Loucy (cell line): ENCODE results near the gene METTL15.

Experiments used
- H2AFZ ChIP-seq: fragments of 200-600 bp; sonication (generic); 2 replicates; pipeline ENCODE4 v1.6.0; 2016; ENCODE audit warnings: antibody characterized with exemption, mild to moderate bottlenecking, low read length, moderate library complexity
- H3F3A ChIP-seq: fragments of 200-600 bp; 2 replicates; pipeline ENCODE4 v1.6.0; 2016; ENCODE audit warnings: antibody characterized with exemption, low read depth, mild to moderate bottlenecking
- H3K27me3 ChIP-seq: fragments of 200-600 bp; sonication (generic); 2 replicates; pipeline ENCODE4 v1.6.1; 2014; ENCODE audit warnings: low read length, mild to moderate bottlenecking; ENCODE audit not compliant: insufficient read depth, poor library complexity, severe bottlenecking
- H3K36me3 ChIP-seq: fragments of 200-600 bp; sonication (generic); 2 replicates; pipeline ENCODE4 v1.6.1; 2016; ENCODE audit warnings: low read length; ENCODE audit not compliant: insufficient read depth
- H3K4me1 ChIP-seq: fragments of 200-600 bp; sonication (generic); 2 replicates; pipeline ENCODE4 v1.5.1; 2014; ENCODE audit warnings: low read length, mild to moderate bottlenecking; ENCODE audit not compliant: insufficient read depth, poor library complexity, severe bottlenecking
- H3K4me2 ChIP-seq: fragments of 200-600 bp; sonication (generic); 2 replicates; pipeline ENCODE4 v1.6.0; 2014; ENCODE audit warnings: antibody characterized with exemption, low read length, low read depth, mild to moderate bottlenecking; ENCODE audit not compliant: poor library complexity, severe bottlenecking
- H3K4me3 ChIP-seq: fragments of 200-600 bp; sonication (generic); 2 replicates; pipeline ENCODE4 v1.5.1; 2014; ENCODE audit warnings: low read length, mild to moderate bottlenecking, mixed read lengths; ENCODE audit not compliant: poor library complexity, severe bottlenecking
- H3K79me2 ChIP-seq: fragments of 200-600 bp; sonication (generic); 2 replicates; pipeline ENCODE4 v1.6.1; 2014; ENCODE audit warnings: low read length; ENCODE audit not compliant: insufficient read depth
- H3K9ac ChIP-seq: fragments of 200-600 bp; sonication (generic); 2 replicates; pipeline ENCODE4 v1.6.0; 2014; ENCODE audit warnings: mild to moderate bottlenecking, low read depth, low read length, moderate library complexity; ENCODE audit not compliant: poor library complexity, severe bottlenecking
- H3K9me2 ChIP-seq: fragments of 200-600 bp; sonication (generic); replicated peaks from 2 replicates; pipeline ENCODE4 v1.6.1; 2016; ENCODE audit warnings: low read depth, low read length, mixed read lengths
- H3K9me3 ChIP-seq: fragments of 200-600 bp; sonication (generic); 2 replicates; pipeline ENCODE4 v1.6.1; 2014; ENCODE audit warnings: mild to moderate bottlenecking, antibody characterized with exemption, low read length, low read depth; ENCODE audit not compliant: insufficient read depth
- H4K20me1 ChIP-seq: fragments of 200-600 bp; sonication (generic); 2 replicates; pipeline ENCODE4 v1.6.0; 2014; ENCODE audit warnings: antibody characterized with exemption, low read length, mild to moderate bottlenecking; ENCODE audit not compliant: insufficient read depth, poor library complexity, severe bottlenecking
- CTCF ChIP-seq: fragments of 200-600 bp; sonication (generic); conservative IDR thresholded peaks from 2 replicates; pipeline ENCODE4 v1.5.1; 2014; ENCODE audit warnings: mild to moderate bottlenecking, antibody characterized with exemption, low read length
- EZH2phosphoT487 ChIP-seq: fragments of 200-600 bp; IDR thresholded peaks from 2 replicates; pipeline ENCODE4 v1.6.1; 2018; ENCODE audit warnings: antibody characterized with exemption, mild to moderate bottlenecking, moderate library complexity, borderline replicate concordance

Gene METTL15

GRCh38 chr11:28257761-28258160 is 149.6 kb downstream of the METTL15 start:
- H3K36me3 ChIP-seq = no peaks in the 10 kb centered on the region; the same call in 1 of the 2 replicates
- no peaks in the 10 kb centered on the region for H3K79me2 ChIP-seq

DNA sequence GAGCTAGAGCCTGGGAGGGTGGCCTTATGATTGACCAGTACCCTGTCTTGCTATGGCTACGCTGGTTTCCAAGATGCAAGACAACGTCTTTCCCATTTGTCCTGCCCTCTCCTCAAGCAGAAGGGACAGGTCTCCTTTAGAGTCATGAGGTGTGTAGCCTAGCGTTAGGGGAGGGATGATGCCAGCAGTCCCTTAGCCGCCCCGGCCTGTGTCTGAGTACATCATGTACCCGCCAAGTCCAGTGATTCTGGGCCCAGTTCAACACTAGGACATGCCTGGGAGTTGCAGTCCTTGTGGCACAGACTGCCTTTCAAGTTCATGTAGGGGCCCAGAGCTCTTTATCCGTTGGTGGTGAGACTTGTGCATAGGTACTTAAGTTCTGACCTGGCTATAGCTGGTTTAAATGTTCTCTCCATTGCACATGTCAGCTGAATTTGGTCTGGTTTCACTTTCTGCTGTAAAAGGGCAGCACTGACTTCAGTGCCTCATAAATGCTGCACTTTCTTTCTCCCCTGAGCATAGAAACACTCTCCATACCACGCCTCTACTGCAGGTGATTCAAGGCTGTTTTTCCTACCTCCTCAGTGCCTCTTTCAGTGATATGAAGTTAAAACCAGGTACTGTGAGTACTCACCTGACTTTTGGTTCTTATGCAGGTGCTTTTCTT is 151.1 kb downstream of the METTL15 start:
- Histone ChIP-seq H4K20me1 (no peaks in the 10 kb centered on the region), H3K9me2 (no peaks in the 10 kb centered on the region), H3K9me3 (no peaks in the 10 kb centered on the region), H3K27me3 (no peaks in the 10 kb centered on the region), H3K36me3 (no peaks in the 10 kb centered on the region; the same call in 1 of the 2 replicates), H2AFZ (no peak overlapping the region), H3K9ac (no peak overlapping the region), H3K79me2 (no peaks in the 10 kb centered on the region), H3K4me3 (no peak overlapping the region), H3F3A (no peaks in the 10 kb centered on the region), H3K4me1 (no peaks in the 10 kb centered on the region), H3K4me2 (no peak overlapping the region)
- no peak for TF ChIP-seq CTCF
- no peak for TF ChIP-seq EZH2phosphoT487

More at GRCh38 chr11:28257761-28258160, 149.6 kb downstream of the METTL15 start:
- H3K9ac ChIP-seq = no peak overlapping the region
- no peak overlapping the region for H3K4me2 ChIP-seq
- no peaks in the 10 kb centered on the region for H3K9me3 ChIP-seq
- no peaks in the 10 kb centered on the region for H3F3A ChIP-seq
- no peaks in the 10 kb centered on the region for H3K4me1 ChIP-seq
- no peaks in the 10 kb centered on the region for H4K20me1 ChIP-seq
- no peak overlapping the region for H3K4me3 ChIP-seq
- TF ChIP-seq CTCF (no peak), EZH2phosphoT487 (no peak)
- H3K9me2 ChIP-seq = no peaks in the 10 kb centered on the region
- H3K27me3 ChIP-seq = no peaks in the 10 kb centered on the region
- H2AFZ ChIP-seq = no peak overlapping the region

DNA sequence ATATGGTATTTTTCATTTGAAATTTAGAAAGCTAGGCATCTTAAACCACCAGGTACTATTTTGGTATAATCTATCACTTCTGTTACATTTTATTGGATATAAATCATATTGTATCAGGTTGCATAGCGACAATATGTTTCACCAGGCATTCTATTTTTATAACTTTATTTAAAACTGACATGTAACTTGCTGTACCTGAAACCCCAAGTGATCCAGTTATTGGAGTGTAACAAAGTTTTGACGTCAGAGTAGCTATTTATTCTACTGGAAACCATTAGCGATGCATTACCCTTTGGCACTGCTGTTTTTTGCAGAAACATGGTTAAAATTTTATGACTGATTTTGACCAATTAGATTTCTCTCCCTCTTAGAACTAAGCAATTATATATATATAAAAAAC is 160.7 kb downstream of the METTL15 start:
- no peak overlapping the region for H3K4me3 ChIP-seq
- H3K9me3 ChIP-seq = no peaks in the 10 kb centered on the region
- no peaks in the 10 kb centered on the region for H3K79me2 ChIP-seq
- H3K9ac ChIP-seq = no peak overlapping the region
- H3K27me3 ChIP-seq = no peaks in the 10 kb centered on the region
- peaks cover 4% of the 10 kb centered on the region for H4K20me1 ChIP-seq
- no peaks in the 10 kb centered on the region for H3F3A ChIP-seq
- H3K4me1 ChIP-seq = no peaks in the 10 kb centered on the region
- H3K9me2 ChIP-seq = no peaks in the 10 kb centered on the region
- no peak overlapping the region for H3K4me2 ChIP-seq
- no peak overlapping the region for H2AFZ ChIP-seq
- TF ChIP-seq CTCF (no peak), EZH2phosphoT487 (no peak)
- H3K36me3 ChIP-seq = no peaks in the 10 kb centered on the region
